Kidney epithelial cell (primary cell): Measurements from ENCODE around the gene SLC30A2. TPM values are rescaled to one million over a fixed set of nuclear protein-coding genes. Genes with fewer than 3 reads are reported as not detected.

Experiments
- DNase-seq: peaks from one replicate; pipeline ENCODE4 v3.0.0-alpha.2; 2010; ENCODE audit warnings: low read depth
- H3K27me3 ChIP-seq: 2 replicates; pipeline ENCODE4 v1.6.0; 2011; ENCODE audit warnings: low read length; ENCODE audit not compliant: control insufficient read depth, insufficient read depth
- H3K36me3 ChIP-seq: 2 replicates; pipeline ENCODE4 v1.5.1; 2011; ENCODE audit warnings: low read length; ENCODE audit not compliant: control insufficient read depth, insufficient read depth
- H3K4me3 ChIP-seq: 2 replicates; pipeline ENCODE4 v1.5.1; 2011; ENCODE audit warnings: low read depth, mild to moderate bottlenecking, control low read depth, low read length
- CTCF ChIP-seq: IDR thresholded peaks from 2 replicates; pipeline ENCODE4 v1.5.1; 2011; ENCODE audit warnings: mild to moderate bottlenecking, moderate library complexity, low read length, control low read depth, inconsistent platforms; ENCODE audit not compliant: insufficient read depth, poor library complexity, severe bottlenecking
- total RNA-seq: library from RNA; depleted of rRNA; stranded (reverse); fragments of >200 nt; gene quantifications from 2 replicates; pipeline ENCODE4 v1.2.3, GENCODE V29; 2015

The SLC30A2 gene
- total RNA-seq, 1 donor from 2014 or later: 0.75 TPM

- peaks cover 41% of the 10 kb centered on the region for H3K27me3 ChIP-seq
- no peak for DNase-seq
- no peak overlapping the region for H3K4me3 ChIP-seq
Measured at GRCh38 chr1:26041401-26041800, 4.5 kb downstream of the SLC30A2 start.

GRCh38 chr1:26038904-26039303 is 7.0 kb downstream of the SLC30A2 start:
- H3K36me3 ChIP-seq: no peaks in the 10 kb centered on the region
- no peak for DNase-seq
- peaks cover 16% of the 10 kb centered on the region for H3K27me3 ChIP-seq
- no peak for TF ChIP-seq CTCF
- H3K4me3 ChIP-seq: no peak overlapping the region

More at GRCh38 chr1:26041401-26041800, 4.5 kb downstream of the SLC30A2 start:
- no peak for TF ChIP-seq CTCF
- no peaks in the 10 kb centered on the region for H3K36me3 ChIP-seq

GRCh38 chr1:26038477-26038876 is 7.4 kb downstream of the SLC30A2 start:
- H3K27me3 ChIP-seq: peaks cover 15% of the 10 kb centered on the region
- no peaks in the 10 kb centered on the region for H3K36me3 ChIP-seq
- no peak for TF ChIP-seq CTCF
- no peak overlapping the region for H3K4me3 ChIP-seq
- no peak for DNase-seq

GRCh38 chr1:26037904-26038303 is 8.0 kb downstream of the SLC30A2 start:
- Histone ChIP-seq H3K27me3 (peaks cover 11% of the 10 kb centered on the region), H3K36me3 (no peaks in the 10 kb centered on the region), H3K4me3 (no peak overlapping the region)
- no peak for TF ChIP-seq CTCF
- no peak for DNase-seq

- no peak for DNase-seq
- Histone ChIP-seq H3K27me3 (peaks cover 5% of the 10 kb centered on the region), H3K36me3 (no peaks in the 10 kb centered on the region)
Measured at GRCh38 chr1:26036756-26037281, 9.1 kb downstream of the SLC30A2 start.

More at GRCh38 chr1:26036756-26037281, 9.1 kb downstream of the SLC30A2 start:
- no peak for TF ChIP-seq CTCF
- no peak overlapping the region for H3K4me3 ChIP-seq
